GM13977 (cell line): ENCODE measurements around the gene SEMA4B.
A peak's percentile ranks its signal among the peaks of the same experiment; 100 is the strongest.

Experiments used
- DNase-seq: peaks from one replicate; pipeline ENCODE4 v3.0.0; 2012; ENCODE audit warnings: low spot score
- CTCF ChIP-seq: IDR thresholded peaks from 2 replicates; pipeline ENCODE4 v1.5.1; 2012; ENCODE audit warnings: mild to moderate bottlenecking, control low read depth; ENCODE audit not compliant: insufficient read depth; ENCODE audit errors: extremely low read depth, missing control alignments
- in situ Hi-C: fragments of 300-500 bp; cut with MboI; formaldehyde crosslinking; loops from one replicate; pipeline ENCODE4 v1.12.0; 2022; ENCODE audit warnings: low sequenced_read_pairs, low pct_unique_long_range_greater_than_20kb, mixed read lengths, inconsistent platforms; ENCODE audit not compliant: unreplicated experiment

SEMA4B gene

GRCh38 chr15:90200534-90201129, 498 bp upstream of the SEMA4B start:
- TF ChIP-seq CTCF: no peak
- no peak for DNase-seq
- in situ Hi-C loops: no loop called here

- in situ Hi-C loops: no loop called here
- DNase-seq: peak; percentile 47
- TF ChIP-seq CTCF: no peak
Observed at GRCh38 chr15:90201944-90202375, 830 bp downstream of the SEMA4B start.

- in situ Hi-C loops: no loop called here
- DNase-seq: no peak
- TF ChIP-seq CTCF: no peak
Observed at GRCh38 chr15:90202929-90203328, 1.8 kb downstream of the SEMA4B start.

- in situ Hi-C loops: no loop called here
- DNase-seq: no peak
- TF ChIP-seq CTCF: no peak
Observed at GRCh38 chr15:90203473-90203872, 2.3 kb downstream of the SEMA4B start.

- in situ Hi-C loops: no loop called here
- DNase-seq: no peak
- TF ChIP-seq CTCF: no peak
Observed at GRCh38 chr15:90203922-90204321, 2.8 kb downstream of the SEMA4B start.

- no peak for TF ChIP-seq CTCF
- in situ Hi-C loops: no loop called here
- no peak for DNase-seq
Observed at GRCh38 chr15:90205050-90205848, 4.1 kb downstream of the SEMA4B start.
